VCaP (cell line): ENCODE measurements around the gene BNC2.

ENCODE experiments used
- H3K27ac ChIP-seq: fragments of 450-650 bp; 2 replicates; pipeline ENCODE4 v1.5.1; 2017
- CTCF ChIP-seq: fragments of 450-650 bp; conservative IDR thresholded peaks from 2 replicates; pipeline ENCODE4 v1.5.1; 2017; ENCODE audit warnings: mild to moderate bottlenecking, moderate library complexity

The BNC2 gene

GRCh38 chr9:16682273-16682672 lies 188.2 kb downstream of the BNC2 start:
- no peak for TF ChIP-seq CTCF
- no peak overlapping the region for H3K27ac ChIP-seq

- no peak overlapping the region for H3K27ac ChIP-seq
- TF ChIP-seq CTCF, result no peak
These were observed 188.8 kb downstream of the BNC2 start for GRCh38 chr9:16681652-16681987.

- no peak for TF ChIP-seq CTCF
- H3K27ac ChIP-seq, result no peak overlapping the region
These were observed 189.4 kb downstream of the BNC2 start for GRCh38 chr9:16680975-16681651.

GRCh38 chr9:16680541-16680940 lies 189.9 kb downstream of the BNC2 start:
- no peak overlapping the region for H3K27ac ChIP-seq

GRCh38 chr9:16679327-16679821 lies 191.1 kb downstream of the BNC2 start:
- TF ChIP-seq CTCF, result no peak
- H3K27ac ChIP-seq, result no peak overlapping the region

More at GRCh38 chr9:16680541-16680940, 189.9 kb downstream of the BNC2 start:
- no peak for TF ChIP-seq CTCF

GRCh38 chr9:16676519-16676918 lies 194.0 kb downstream of the BNC2 start:
- TF ChIP-seq CTCF, result no peak
- no peak overlapping the region for H3K27ac ChIP-seq

GRCh38 chr9:16675131-16675530 lies 195.3 kb downstream of the BNC2 start:
- H3K27ac ChIP-seq, result no peak overlapping the region
- TF ChIP-seq CTCF, result no peak
